Measurements from ENCODE around the gene PECR. TPM values are rescaled to one million over a fixed set of nuclear protein-coding genes. Genes with fewer than 3 reads are reported as not detected.

Gene PECR
- total and polyA plus RNA-seq, 2 of the 4 experiments (the other 2 are of a cell fraction) = 11.4 to 17.7 TPM

DNA sequence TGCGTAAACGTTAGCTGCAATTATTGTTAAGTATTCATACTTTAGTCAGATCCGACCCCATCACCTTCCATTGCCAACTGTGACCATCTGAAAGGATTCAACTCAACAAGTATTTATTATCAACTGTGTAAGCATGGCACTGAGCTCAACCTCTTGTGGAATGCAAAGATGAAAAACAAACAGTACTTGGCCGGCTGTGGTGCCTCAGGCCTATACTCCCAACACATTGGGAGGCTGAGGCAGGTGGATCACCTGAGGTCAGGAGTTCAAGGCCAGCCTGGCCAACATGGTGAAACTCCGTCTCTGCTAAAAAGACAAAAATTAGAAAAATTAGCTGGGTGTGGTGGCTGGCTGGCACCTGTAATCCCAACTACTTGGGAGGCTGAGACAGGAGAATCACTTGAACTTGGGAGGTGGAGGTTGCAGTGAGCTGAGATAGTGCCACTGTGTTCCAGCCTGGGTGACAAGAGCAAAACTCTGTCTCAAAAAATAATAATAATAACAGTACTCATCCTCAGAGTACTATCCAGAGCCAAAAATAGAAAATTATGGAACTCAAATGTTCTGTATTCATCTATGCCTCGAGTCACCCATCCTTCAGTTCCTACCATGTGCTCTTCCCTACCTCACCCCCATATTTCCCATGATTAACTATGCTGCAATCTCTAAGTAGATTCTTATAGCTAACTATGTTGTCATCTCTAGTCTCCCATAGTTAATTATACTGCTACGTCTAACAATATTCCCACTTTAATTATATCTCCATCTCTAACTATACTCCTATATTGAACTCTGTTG is 59.6 kb downstream of the PECR start:
- DNase-seq (no peak), ATAC-seq (ENCODE audit: low read depth) (no peak)
- H3K36me3 ChIP-seq (ENCODE audit: control insufficient read depth, insufficient read depth, low read length) = no peaks in the 10 kb centered on the region
- H3K18ac ChIP-seq (ENCODE audit: low read depth, low read length) = no peak overlapping the region
- H3K4me3 ChIP-seq (ENCODE audit: insufficient read depth, low read depth, low read length) = no peak overlapping the region
- no peak overlapping the region for H3K14ac ChIP-seq (replicated peaks; ENCODE audit: low read depth, low read length)
- H2BK20ac ChIP-seq (ENCODE audit: low read depth, low read length) = no peak overlapping the region
- H3K27me3 ChIP-seq (ENCODE audit: control insufficient read depth, insufficient read depth, low read length) = no peaks in the 10 kb centered on the region
- ChIA-PET CTCF (no interaction called here), POLR2A (ENCODE audit: unreplicated experiment) (no interaction called here)
- dilution Hi-C loops (cut with HindIII; ENCODE audit: low sequenced_read_pairs, unreplicated experiment) = no loop called here
- no peak overlapping the region for H4K91ac ChIP-seq (ENCODE audit: insufficient read depth, low read depth, low read length)
- no peak overlapping the region for H3K27ac ChIP-seq (ENCODE audit: insufficient read depth, low read length)
- no peak overlapping the region for H3K4ac ChIP-seq (ENCODE audit: low read depth, low read length)
- H3K23ac ChIP-seq (ENCODE audit: low read depth, low read length) = no peak overlapping the region
- TF ChIP-seq, protein P1, sequence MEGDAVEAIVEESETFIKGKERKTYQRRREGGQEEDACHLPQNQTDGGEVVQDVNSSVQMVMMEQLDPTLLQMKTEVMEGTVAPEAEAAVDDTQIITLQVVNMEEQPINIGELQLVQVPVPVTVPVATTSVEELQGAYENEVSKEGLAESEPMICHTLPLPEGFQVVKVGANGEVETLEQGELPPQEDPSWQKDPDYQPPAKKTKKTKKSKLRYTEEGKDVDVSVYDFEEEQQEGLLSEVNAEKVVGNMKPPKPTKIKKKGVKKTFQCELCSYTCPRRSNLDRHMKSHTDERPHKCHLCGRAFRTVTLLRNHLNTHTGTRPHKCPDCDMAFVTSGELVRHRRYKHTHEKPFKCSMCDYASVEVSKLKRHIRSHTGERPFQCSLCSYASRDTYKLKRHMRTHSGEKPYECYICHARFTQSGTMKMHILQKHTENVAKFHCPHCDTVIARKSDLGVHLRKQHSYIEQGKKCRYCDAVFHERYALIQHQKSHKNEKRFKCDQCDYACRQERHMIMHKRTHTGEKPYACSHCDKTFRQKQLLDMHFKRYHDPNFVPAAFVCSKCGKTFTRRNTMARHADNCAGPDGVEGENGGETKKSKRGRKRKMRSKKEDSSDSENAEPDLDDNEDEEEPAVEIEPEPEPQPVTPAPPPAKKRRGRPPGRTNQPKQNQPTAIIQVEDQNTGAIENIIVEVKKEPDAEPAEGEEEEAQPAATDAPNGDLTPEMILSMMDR (conservative IDR thresholded peaks at IDR 0.05; ENCODE audit: low read depth, low read length) = no peak
- TF ChIP-seq RCOR1 (IDR thresholded peaks at IDR 0.05; ENCODE audit: insufficient replicate concordance, low read length) (no peak), RFX5 (IDR thresholded peaks at IDR 0.05; ENCODE audit: low read depth, low read length) (no peak), NFE2L2 (IDR thresholded peaks at IDR 0.05; ENCODE audit: low read depth, low read length) (no peak), CHD1 (IDR thresholded peaks at IDR 0.05; ENCODE audit: low read depth, low read length) (no peak), MXI1 (IDR thresholded peaks at IDR 0.05; ENCODE audit: borderline replicate concordance, low read depth, low read length) (no peak), MAFK (IDR thresholded peaks at IDR 0.05; ENCODE audit: low read depth, low read length) (no peak), RAD21 (IDR thresholded peaks at IDR 0.05; ENCODE audit: low read length) (no peak)
- H2AK5ac ChIP-seq (ENCODE audit: low read depth, low read length) = no peak overlapping the region
- H2BK15ac ChIP-seq (ENCODE audit: low read depth, low read length) = no peak overlapping the region
- H3K9me1 ChIP-seq (ENCODE audit: insufficient read depth, low read length) = no peaks in the 10 kb centered on the region; the same call in 1 of the 2 replicates
- BruUV-seq (replicated peaks) = no TSS peak
- no peak overlapping the region for H2AK9ac ChIP-seq (replicated peaks; ENCODE audit: low read depth, low read length, poor library complexity)
- H3K9me3 ChIP-seq (ENCODE audit: control insufficient read depth, insufficient read depth, low read length) = no peaks in the 10 kb centered on the region
- no peaks in the 10 kb centered on the region for H3K4me1 ChIP-seq (ENCODE audit: control insufficient read depth, insufficient read depth, low read length)
- H4K8ac ChIP-seq (ENCODE audit: low read depth in 2 of 2, low read length in 2 of 2) = no peak overlapping the region
- H3K4me2 ChIP-seq (ENCODE audit: low read depth, low read length) = no peak overlapping the region
- no peak overlapping the region for H2BK120ac ChIP-seq (ENCODE audit: low read depth, low read length)
- 87 to 100% methylated on average over 1 to 2 of the region's 7 CpGs for WGBS, 2 experiments (ENCODE audit: extremely low coverage in 2 of 2, insufficient read length in 1 of 2)
- H2AFZ ChIP-seq (replicated peaks; ENCODE audit: low read length, poor library complexity) = no peak overlapping the region
- H3K9ac ChIP-seq (ENCODE audit: low read depth, low read length) = no peak overlapping the region
- no peak overlapping the region for H3K56ac ChIP-seq (ENCODE audit: extremely low read depth, insufficient read depth, low read length)
- no peak overlapping the region for H2BK5ac ChIP-seq (ENCODE audit: low read depth, low read length, poor library complexity, severe bottlenecking)
- no peaks in the 10 kb centered on the region for H4K20me1 ChIP-seq (ENCODE audit: insufficient read depth, low read length)
- in situ Hi-C loops (cut with MboI; ENCODE audit: low sequenced_read_pairs) = no loop called here
- intact Hi-C loops (cut with micrococcal nuclease) = loop anchor here (2.0 kb wide), 1 partner anchor 71 kb away; no protein-coding TSS in a partner anchor
- H4K5ac ChIP-seq (ENCODE audit: low read depth, low read length) = no peak overlapping the region
- H3K79me1 ChIP-seq (ENCODE audit: low read depth in 1 of 2, low read length in 2 of 2) = no peaks in the 10 kb centered on the region

Measured in IMR-90 (cell line).